CD8-positive, alpha-beta memory T cell (primary cell): Measurements from ENCODE around the gene AFAP1L2. TPM values are rescaled to one million over a fixed set of nuclear protein-coding genes. Genes with fewer than 3 reads are reported as not detected.
"Not testable (repeated sequence)": the region's sequence is repeated elsewhere in the genome, so short reads cannot be mapped to it uniquely, and the experiment has no call there.

ENCODE experiments used
- CTCF ChIA-PET: fragments of 350-600 bp; sonication (Branson Sonifier 250); formaldehyde crosslinking; loops from one replicate; lab custom pipeline; 2021; ENCODE audit warnings: antibody characterized with exemption; lab: Charles Lee
- POLR2A ChIA-PET: fragments of 350-600 bp; sonication (Branson Sonifier 250); formaldehyde crosslinking; loops from one replicate; lab custom pipeline; 2021; ENCODE audit warnings: antibody characterized with exemption; lab: Charles Lee
- DNase-seq, 5 donors: peaks; one replicate each; pipeline versions ENCODE4 v3.0.0 to v3.0.0-alpha.2; 2020 to 2022; ENCODE audit warnings: mixed read lengths in 1 of 5
- H3K27ac ChIP-seq: one replicate; pipeline ENCODE4 v1.7.0; 2013; ENCODE audit warnings: low read depth, mild to moderate bottlenecking, low read length, moderate library complexity
- H3K27me3 ChIP-seq: 2 replicates; pipeline ENCODE4 v1.7.0; 2013; ENCODE audit warnings: low read length, mild to moderate bottlenecking; ENCODE audit not compliant: insufficient read depth, poor library complexity, severe bottlenecking
- H3K36me3 ChIP-seq: 2 replicates; pipeline ENCODE4 v1.7.0; 2013; ENCODE audit warnings: mild to moderate bottlenecking, low read length, moderate library complexity; ENCODE audit not compliant: insufficient read depth
- H3K4me1 ChIP-seq: 2 replicates; pipeline ENCODE4 v1.7.0; 2013; ENCODE audit warnings: mild to moderate bottlenecking, low read length, moderate library complexity; ENCODE audit not compliant: insufficient read depth
- H3K4me3 ChIP-seq: 2 replicates; pipeline ENCODE4 v1.7.0; 2013; ENCODE audit warnings: mild to moderate bottlenecking, low read length
- H3K9me3 ChIP-seq: 2 replicates; pipeline ENCODE4 v1.7.0; 2013; ENCODE audit warnings: mild to moderate bottlenecking, low read length
- H3K27ac Mint-ChIP-seq, 8 donors: one replicate each; pipeline ENCODE4 v1.8.0; 2020 to 2021; ENCODE audit warnings: mixed read lengths in 8 of 8, mild to moderate bottlenecking in 6 of 8, inconsistent platforms in 3 of 8, moderate library complexity in 3 of 8
- H3K27me3 Mint-ChIP-seq, 2 donors: one replicate each; pipeline ENCODE4 v1.8.0; 2020 to 2021; ENCODE audit warnings: mixed read lengths in 2 of 2, mild to moderate bottlenecking in 1 of 2, moderate library complexity in 1 of 2
- H3K36me3 Mint-ChIP-seq, 3 donors: one replicate each; pipeline ENCODE4 v1.8.0; 2020 to 2021; ENCODE audit warnings: mixed read lengths in 3 of 3, inconsistent platforms in 1 of 3, mild to moderate bottlenecking in 1 of 3
- H3K4me1 Mint-ChIP-seq, 3 donors: one replicate each; pipeline ENCODE4 v1.8.0; 2020 to 2021; ENCODE audit warnings: mixed read lengths in 3 of 3, inconsistent platforms in 1 of 3, mild to moderate bottlenecking in 1 of 3
- H3K4me3 Mint-ChIP-seq, 7 donors: one replicate each; pipeline ENCODE4 v1.8.0; 2020 to 2021; ENCODE audit warnings: mixed read lengths in 7 of 7, mild to moderate bottlenecking in 6 of 7, moderate library complexity in 4 of 7, inconsistent platforms in 2 of 7
- H3K9me3 Mint-ChIP-seq, 5 donors: one replicate each; pipeline ENCODE4 v1.8.0; 2020 to 2022; ENCODE audit warnings: mixed read lengths in 5 of 5, mild to moderate bottlenecking in 3 of 5, moderate library complexity in 2 of 5, inconsistent platforms in 1 of 5
- polyA plus RNA-seq: library from polyadenylated mRNA; unstranded; fragments of 300-500 nt; fragmentation: Illumina TruSeq; gene quantifications from one replicate; pipeline ENCODE4 v1.2.3, GENCODE V29; 2021
- total RNA-seq, 2 experiments: library from RNA; stranded (reverse); gene quantifications; one replicate each; pipeline ENCODE4 v1.2.3, GENCODE V29; 2021

AFAP1L2 gene
- total and polyA plus RNA-seq, 3 experiments from 2014 or later = 1.6 to 2.9 (median 2.5) TPM

DNA sequence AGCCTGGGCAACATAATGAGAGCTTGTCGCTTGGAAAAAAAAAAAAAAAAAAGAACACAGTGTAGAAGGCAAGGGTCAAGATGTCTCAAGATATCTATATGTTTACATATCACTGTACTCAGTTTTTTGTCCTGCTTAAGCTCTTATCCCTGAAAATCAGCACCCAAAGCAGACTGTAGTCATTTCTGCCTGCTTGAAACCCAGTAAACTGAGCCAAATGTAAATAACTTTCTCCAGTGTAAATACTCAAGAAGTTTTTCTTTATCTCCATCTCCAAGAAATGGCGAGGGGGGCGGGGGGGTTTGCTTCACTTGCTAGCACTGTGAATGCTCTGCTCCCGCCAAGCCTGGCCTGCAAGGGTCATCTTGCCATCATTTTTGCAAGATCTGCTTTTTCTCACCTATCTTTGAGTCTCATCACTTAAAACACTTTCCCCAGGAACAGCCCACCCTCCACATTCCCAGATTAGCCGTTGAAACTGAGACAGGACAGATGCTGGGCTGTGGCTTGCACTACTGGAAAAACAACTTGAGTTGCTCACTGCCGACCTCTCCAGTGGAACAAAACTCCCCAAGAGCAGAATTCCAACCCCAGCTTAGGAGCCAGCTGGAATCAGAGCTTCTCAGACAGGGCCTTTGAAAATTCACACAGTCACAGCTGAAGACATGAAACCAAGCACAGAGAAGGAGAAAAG is 54.6 kb downstream of the AFAP1L2 start:
- no peaks in the 10 kb centered on the region for H3K36me3 ChIP-seq
- H3K4me3 Mint-ChIP-seq = no peak overlapping the region
- H3K4me1 Mint-ChIP-seq = no peaks in the 10 kb centered on the region
- H3K4me3 ChIP-seq = no peak overlapping the region
- H3K27me3 Mint-ChIP-seq = peaks cover 2 to 36% of the 10 kb centered on the region in 2 donors
- POLR2A ChIA-PET = no interaction called here
- no peaks in the 10 kb centered on the region for H3K9me3 ChIP-seq
- no peak for DNase-seq
- no peak overlapping the region for H3K27ac ChIP-seq
- H3K4me1 ChIP-seq = no peaks in the 10 kb centered on the region
- CTCF ChIA-PET = no interaction called here
- no peak overlapping the region for H3K27ac Mint-ChIP-seq
- no peaks in the 10 kb centered on the region for H3K27me3 ChIP-seq
- no peaks in the 10 kb centered on the region for H3K9me3 Mint-ChIP-seq
- H3K36me3 Mint-ChIP-seq = no peaks in the 10 kb centered on the region

DNA sequence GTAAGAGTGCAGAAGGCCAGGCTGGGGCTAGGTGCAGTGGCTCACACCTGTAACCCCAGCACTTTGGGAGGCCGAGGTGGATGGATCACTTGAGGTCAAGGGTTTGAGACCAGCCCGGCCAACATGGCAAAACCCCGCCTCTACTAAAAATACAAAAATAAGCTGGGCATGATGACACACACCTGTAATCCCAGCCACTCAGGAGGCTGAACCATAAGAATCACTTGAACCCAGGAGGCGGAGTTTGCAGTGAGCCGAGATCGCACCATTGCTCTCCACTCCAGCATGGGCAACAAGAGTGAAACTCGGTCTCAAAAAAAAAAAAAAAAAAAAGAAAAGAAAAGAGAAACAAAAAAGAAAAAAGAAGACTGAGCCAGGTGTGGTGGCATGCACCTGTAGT is 55.2 kb downstream of the AFAP1L2 start:
- H3K27ac Mint-ChIP-seq, H3K36me3 ChIP-seq, DNase-seq, CTCF ChIA-PET, H3K4me1 ChIP-seq, H3K4me3 ChIP-seq, H3K36me3 Mint-ChIP-seq, H3K4me1 Mint-ChIP-seq, H3K27me3 ChIP-seq, H3K9me3 ChIP-seq, H3K27ac ChIP-seq, POLR2A ChIA-PET, H3K9me3 Mint-ChIP-seq, H3K4me3 Mint-ChIP-seq: not testable (repeated sequence)
- H3K27me3 Mint-ChIP-seq = peaks cover 2 to 33% of the 10 kb centered on the region in 2 donors

DNA sequence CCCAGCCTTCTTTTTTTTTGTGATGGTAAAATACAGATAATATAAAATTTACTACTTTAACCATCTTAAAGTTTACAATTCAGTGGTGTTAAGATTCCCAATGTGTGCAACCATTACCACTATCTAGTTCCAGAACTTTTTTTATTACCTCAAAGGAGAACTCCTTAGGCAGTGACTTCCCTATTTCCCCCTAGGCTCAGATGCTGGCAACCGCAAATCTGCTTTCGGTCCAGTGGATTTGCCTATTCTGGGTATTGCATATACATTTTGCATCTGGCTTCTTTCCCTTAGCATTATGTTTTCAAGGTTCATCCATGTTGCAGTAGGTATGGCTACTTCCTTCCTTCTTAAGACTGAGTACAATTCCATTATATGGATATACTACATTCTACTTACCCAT is 56.5 kb downstream of the AFAP1L2 start:
- Mint-ChIP-seq H3K27me3 (peaks cover 3 to 22% of the 10 kb centered on the region in 2 donors), H3K4me1 (no peaks in the 10 kb centered on the region), H3K9me3 (no peaks in the 10 kb centered on the region), H3K27ac (no peak overlapping the region), H3K4me3 (no peak overlapping the region), H3K36me3 (no peaks in the 10 kb centered on the region)
- Histone ChIP-seq H3K9me3 (no peaks in the 10 kb centered on the region), H3K4me3 (no peak overlapping the region), H3K27me3 (no peaks in the 10 kb centered on the region), H3K36me3 (no peaks in the 10 kb centered on the region), H3K27ac (no peak overlapping the region), H3K4me1 (no peaks in the 10 kb centered on the region)
- no peak for DNase-seq
- POLR2A ChIA-PET = no interaction called here
- CTCF ChIA-PET = interaction anchor here (1.4 kb wide), 1 partner anchor 44 kb away, joined by 5 read pairs; no protein-coding TSS in a partner anchor

DNA sequence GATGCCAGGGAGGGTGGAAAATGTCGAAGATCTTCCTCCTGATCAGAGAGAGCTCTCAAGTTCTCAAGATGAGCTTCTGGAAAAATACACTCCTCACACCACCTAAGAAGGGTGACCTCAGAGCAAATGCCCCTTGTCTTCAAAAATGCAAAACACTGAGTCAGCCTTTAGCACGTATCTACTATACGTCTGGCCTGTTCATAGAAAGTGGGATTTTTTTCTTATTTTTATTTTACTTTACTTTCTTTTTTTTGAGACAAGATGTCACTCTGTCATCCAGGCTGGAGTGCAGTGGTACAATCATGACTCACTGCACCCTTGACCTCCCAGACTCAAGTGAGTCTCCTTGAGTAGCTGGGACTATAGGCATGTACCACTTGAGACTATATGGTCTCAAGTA is 57.1 kb downstream of the AFAP1L2 start:
- H3K9me3 Mint-ChIP-seq = no peaks in the 10 kb centered on the region
- no peaks in the 10 kb centered on the region for H3K9me3 ChIP-seq
- H3K36me3 ChIP-seq = no peaks in the 10 kb centered on the region
- no peaks in the 10 kb centered on the region for H3K4me1 ChIP-seq
- POLR2A ChIA-PET = no interaction called here
- H3K27me3 ChIP-seq = no peaks in the 10 kb centered on the region
- no peaks in the 10 kb centered on the region for H3K36me3 Mint-ChIP-seq
- H3K27ac ChIP-seq = no peak overlapping the region
- CTCF ChIA-PET = interaction anchor here (1.4 kb wide), 1 partner anchor 43 kb away, joined by 5 read pairs; no protein-coding TSS in a partner anchor
- no peak overlapping the region for H3K4me3 ChIP-seq
- no peak for DNase-seq
- H3K27me3 Mint-ChIP-seq = peaks cover 3 to 19% of the 10 kb centered on the region in 2 donors
- H3K4me1 Mint-ChIP-seq = no peaks in the 10 kb centered on the region
- H3K4me3 Mint-ChIP-seq = no peak overlapping the region
- no peak overlapping the region for H3K27ac Mint-ChIP-seq

DNA sequence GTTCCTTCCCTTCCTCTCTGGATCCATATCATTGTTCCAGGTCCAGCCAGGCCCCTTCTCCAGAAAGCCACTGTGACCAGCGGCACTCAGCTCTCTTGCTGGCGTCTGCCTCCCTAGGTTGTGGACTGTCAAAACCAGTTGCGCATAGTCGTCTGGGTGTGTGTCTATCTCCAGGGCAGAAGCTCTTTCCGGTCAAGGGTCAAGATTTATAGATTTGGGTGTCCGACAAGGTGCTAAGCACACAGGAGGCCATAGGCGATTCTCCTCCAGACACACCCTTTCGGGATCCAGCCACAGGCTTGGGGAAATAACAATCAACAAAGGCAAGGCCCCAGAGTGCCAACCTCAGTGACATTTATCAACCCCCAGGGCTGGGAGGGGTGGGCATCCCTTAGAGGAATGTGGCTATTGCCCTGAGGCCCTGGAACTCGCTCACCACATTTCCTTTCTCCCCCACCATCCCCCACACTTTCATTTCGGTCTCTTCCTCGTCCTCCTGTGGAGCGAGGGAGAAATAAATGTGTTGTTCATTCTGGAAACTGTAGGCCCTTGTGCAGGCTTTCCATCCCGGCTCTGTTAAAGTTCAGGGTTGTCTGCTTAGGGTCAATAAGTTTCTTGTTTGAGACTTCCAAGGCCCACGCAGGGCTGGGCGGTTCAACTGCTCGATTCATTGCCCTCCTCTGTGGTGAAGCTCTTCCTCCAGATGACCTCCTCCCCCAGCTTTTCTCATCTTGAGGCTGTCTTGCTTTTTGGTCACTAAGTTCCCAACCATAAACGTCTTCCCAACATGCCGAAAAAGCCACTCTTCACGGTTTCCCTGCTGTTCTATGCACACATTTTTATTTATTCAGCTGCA is 57.9 kb downstream of the AFAP1L2 start:
- Mint-ChIP-seq H3K27ac (no peak overlapping the region), H3K27me3 (peaks cover 1 to 18% of the 10 kb centered on the region in 2 donors), H3K4me3 (no peak overlapping the region), H3K9me3 (no peaks in the 10 kb centered on the region), H3K36me3 (no peaks in the 10 kb centered on the region), H3K4me1 (no peaks in the 10 kb centered on the region)
- H3K9me3 ChIP-seq = no peaks in the 10 kb centered on the region
- ChIA-PET CTCF (interaction anchor here (1.4 kb wide), 1 partner anchor 42 kb away, joined by 5 read pairs; no protein-coding TSS in a partner anchor), POLR2A (no interaction called here)
- DNase-seq = no peak
- H3K27me3 ChIP-seq = no peaks in the 10 kb centered on the region
- H3K36me3 ChIP-seq = no peaks in the 10 kb centered on the region
- H3K4me1 ChIP-seq = no peaks in the 10 kb centered on the region
- H3K4me3 ChIP-seq = no peak overlapping the region
- H3K27ac ChIP-seq = no peak overlapping the region

DNA sequence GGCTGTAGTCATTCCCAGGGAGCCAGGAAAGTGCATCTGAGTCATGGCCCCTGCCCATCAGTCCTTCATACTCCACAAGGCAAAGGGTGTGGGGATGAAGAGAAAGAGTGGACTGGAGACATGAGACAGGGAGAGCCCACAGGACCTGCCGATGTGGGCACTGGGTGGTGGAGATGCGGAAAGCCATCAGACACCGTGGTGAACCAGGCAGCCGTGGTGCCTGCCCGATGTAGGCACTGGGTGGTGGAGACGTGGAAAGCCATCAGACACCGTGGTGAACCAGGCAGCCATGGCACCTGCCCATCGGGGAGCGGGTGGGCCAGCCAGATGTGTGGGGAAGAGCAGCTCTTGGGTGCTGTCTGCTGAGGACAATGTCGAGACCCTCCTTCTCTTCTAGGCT is 58.6 kb downstream of the AFAP1L2 start:
- POLR2A ChIA-PET = no interaction called here
- CTCF ChIA-PET = no interaction called here
- no peak overlapping the region for H3K4me3 Mint-ChIP-seq

DNA sequence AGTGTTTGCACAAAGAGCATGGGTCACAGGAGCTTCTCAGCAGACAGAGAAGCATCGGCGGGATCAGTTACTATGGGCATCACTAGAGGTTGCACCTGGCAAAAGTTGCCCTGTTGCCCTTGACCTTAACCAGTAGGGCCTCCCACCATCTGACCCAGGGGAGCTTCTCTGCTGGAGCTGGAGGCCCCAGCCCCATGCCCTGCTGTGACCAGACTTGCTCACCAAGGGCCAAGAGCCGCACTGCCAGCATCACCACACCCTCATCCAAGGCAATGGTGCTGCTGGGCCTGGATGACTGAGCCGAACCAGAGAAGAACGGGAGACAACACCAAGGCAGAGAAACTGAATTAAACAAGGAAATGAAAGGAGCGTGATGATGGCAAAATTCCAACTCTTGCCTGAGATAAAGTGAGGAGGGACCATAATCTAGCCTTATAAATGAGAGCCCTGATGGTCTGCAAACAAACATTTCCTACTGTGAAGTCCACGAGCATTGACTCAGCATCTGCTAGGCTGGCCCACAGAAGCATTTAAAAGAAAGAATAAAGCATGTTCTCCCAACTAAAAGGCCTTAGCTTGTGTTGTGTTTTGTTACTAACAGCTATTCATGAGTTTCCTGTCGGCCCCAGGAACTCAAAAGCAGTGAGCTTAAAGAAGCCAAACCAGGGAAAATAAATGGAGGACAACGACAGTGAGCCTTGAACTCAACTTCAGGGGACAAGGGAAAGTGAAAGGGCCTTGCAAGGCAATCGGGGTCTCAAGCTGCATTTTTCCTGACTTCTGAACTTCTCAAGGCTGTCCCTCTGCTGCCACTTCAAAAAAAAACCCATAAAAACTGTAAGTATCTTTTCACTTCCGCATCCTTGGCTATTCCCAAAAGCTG is 60.4 kb downstream of the AFAP1L2 start:
- Histone ChIP-seq H3K36me3 (no peaks in the 10 kb centered on the region), H3K27me3 (no peaks in the 10 kb centered on the region), H3K27ac (no peak overlapping the region), H3K4me3 (no peak overlapping the region), H3K9me3 (no peaks in the 10 kb centered on the region), H3K4me1 (no peaks in the 10 kb centered on the region)
- ChIA-PET POLR2A (no interaction called here), CTCF (no interaction called here)
- H3K27me3 Mint-ChIP-seq = peaks cover 1 to 4% of the 10 kb centered on the region in 2 donors
- H3K27ac Mint-ChIP-seq = peak overlapping the region in 1 of 8 donors; percentile 25
- H3K4me1 Mint-ChIP-seq = no peaks in the 10 kb centered on the region
- no peak overlapping the region for H3K4me3 Mint-ChIP-seq
- H3K36me3 Mint-ChIP-seq = no peaks in the 10 kb centered on the region
- H3K9me3 Mint-ChIP-seq = no peaks in the 10 kb centered on the region
- DNase-seq = no peak

More for the DNA sequence above, 58.6 kb downstream of the AFAP1L2 start:
- Histone ChIP-seq H3K9me3 (no peaks in the 10 kb centered on the region), H3K36me3 (no peaks in the 10 kb centered on the region), H3K4me3 (no peak overlapping the region), H3K27ac (no peak overlapping the region), H3K4me1 (no peaks in the 10 kb centered on the region), H3K27me3 (no peaks in the 10 kb centered on the region)
- no peaks in the 10 kb centered on the region for H3K36me3 Mint-ChIP-seq
- H3K9me3 Mint-ChIP-seq = no peaks in the 10 kb centered on the region
- no peaks in the 10 kb centered on the region for H3K4me1 Mint-ChIP-seq
- peaks cover 1 to 15% of the 10 kb centered on the region in 2 donors for H3K27me3 Mint-ChIP-seq
- DNase-seq = no peak
- H3K27ac Mint-ChIP-seq = no peak overlapping the region
